ENCODE results near the gene SZT2.
"Not testable (repeated sequence)": the region's sequence is repeated elsewhere in the genome, so short reads cannot be mapped to it uniquely, and the experiment has no call there.

SZT2 gene

GRCh38 chr1:43460988-43461693 is 71.4 kb downstream of the SZT2 start:
- no peak for DNase-seq

DNA sequence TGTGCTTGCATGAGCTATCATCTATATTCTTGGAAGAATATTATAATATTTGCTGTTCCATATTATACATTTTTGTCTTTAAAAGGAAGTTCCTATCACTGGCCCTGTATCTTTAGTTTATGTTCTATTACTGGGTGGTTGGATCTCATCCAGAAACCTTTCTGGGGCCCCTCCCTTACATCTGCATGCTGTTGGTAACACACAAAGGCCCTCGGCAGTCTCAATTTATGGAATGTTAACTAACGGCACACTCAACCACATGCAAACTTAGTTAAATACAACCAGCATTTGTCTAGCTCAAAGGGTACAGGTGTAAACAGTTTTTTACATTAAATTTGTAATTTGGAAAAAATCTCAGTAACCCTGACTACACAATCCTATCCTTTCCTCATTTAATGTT is 73.8 kb downstream of the SZT2 start:
- no peak for DNase-seq

DNA sequence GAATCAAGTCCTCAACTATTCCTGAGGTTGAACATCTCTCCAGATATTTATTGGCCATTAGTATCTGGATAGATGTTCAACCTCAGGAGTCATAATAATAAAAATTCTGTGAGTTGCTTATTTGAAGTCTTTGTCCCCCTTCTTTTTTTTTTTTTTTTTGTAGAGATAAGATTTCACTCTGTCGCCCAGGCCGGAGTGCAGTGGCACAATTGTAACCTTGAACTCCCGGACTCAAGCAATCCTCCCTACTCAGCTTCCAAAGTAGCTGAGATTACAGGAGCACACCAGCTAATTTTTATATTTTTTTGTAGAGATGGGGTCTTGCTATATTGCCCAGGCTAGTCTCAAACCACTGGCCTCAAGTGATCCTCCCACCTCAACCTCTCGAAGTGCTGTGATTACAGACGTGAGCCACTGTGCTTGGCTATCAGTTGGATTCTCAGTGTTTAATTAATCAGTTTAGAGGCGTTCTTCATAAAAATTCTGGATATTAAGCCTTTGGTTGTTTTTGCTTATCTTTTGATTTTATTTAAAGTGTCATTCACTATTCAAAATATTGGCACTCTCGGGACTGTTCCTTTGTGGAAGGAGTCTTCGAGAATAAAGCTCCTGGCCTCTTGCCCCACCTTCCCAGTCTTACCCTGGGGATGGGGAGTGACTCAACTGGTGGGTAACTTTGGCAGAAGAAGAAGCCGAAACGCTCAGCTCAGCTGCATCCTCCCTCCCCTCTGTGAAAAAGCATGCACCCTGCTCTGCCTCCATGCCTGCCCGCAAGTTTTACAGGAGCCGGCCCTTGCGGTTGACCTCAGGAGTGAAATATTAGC is 75.2 kb downstream of the SZT2 start:
- DNase-seq: no peak

GRCh38 chr1:43465505-43466067 is 75.9 kb downstream of the SZT2 start:
- no peak for DNase-seq

- DNase-seq: no peak
Measured at GRCh38 chr1:43466403-43466802, 76.7 kb downstream of the SZT2 start.

DNA sequence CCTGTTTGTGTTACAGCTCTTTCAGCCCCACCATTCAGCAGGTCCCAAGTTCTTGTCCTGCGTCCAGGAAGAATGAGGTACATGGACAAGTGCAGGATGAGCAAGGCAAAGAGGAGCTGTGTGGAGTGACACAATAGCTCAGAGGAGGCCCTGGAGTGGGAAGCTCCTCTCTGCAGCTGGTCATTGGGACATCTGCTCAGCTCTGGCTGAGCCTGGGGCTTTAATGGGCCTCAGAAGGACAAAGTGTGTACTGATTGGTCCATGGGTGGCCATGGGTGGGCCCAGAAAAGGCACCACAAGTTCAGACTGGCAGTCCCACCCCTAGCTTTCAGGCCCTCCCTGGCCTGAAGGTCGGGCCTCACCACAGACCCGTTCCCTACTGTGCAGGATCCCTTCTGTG is 78.7 kb downstream of the SZT2 start:
- DNase-seq: no peak

GRCh38 chr1:43469932-43470331 is 80.2 kb downstream of the SZT2 start:
- no peak for DNase-seq

DNA sequence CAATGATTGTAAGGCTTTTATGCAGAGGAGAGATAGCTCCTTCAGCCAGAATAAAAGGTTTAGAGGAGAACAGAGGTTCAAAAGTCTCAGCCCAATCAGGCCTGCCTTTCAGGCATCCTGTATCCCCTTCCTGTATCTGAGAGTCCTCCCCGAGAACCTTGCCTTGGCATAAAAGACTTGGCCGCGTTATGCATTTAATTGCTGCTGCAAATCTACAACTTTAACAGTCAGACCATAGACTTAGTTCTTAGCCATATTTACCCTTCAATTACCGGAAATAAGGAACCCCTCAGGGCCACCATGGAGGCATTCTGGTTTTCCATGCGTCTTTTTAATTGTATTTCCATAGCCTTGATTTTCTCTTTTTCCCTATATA is 82.4 kb downstream of the SZT2 start:
- DNase-seq: no peak

- not testable (repeated sequence) for DNase-seq
Measured at GRCh38 chr1:43472463-43473151, 82.9 kb downstream of the SZT2 start.

GRCh38 chr1:43473463-43473862 is 83.8 kb downstream of the SZT2 start:
- DNase-seq: no peak

GRCh38 chr1:43475611-43476401 is 86.1 kb downstream of the SZT2 start:
- DNase-seq: not testable (repeated sequence)

- DNase-seq: no peak
Measured at GRCh38 chr1:43477716-43478115, 88.0 kb downstream of the SZT2 start.

- no peak for DNase-seq
Measured at GRCh38 chr1:43479414-43479813, 89.7 kb downstream of the SZT2 start.

GRCh38 chr1:43481491-43481890 is 91.8 kb downstream of the SZT2 start:
- no peak for DNase-seq

DNA sequence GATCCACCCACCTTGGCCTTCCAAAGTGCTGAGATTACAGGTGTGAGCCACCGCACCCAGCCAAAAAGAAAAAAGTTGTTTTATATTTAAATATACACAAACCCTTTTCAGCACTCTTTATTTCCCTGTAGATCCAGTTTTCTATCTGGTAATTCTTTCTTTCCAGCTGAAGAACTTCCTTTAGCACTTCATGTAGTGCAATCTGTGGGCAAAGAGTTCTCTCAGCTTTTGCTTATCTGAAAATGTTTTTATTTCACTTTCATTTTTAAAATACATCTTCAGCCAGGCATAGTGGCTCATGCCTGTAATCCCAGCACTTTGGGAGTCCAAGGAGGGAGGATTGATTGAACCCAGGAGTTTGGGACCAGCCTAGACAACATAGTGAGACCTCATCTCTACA is 92.5 kb downstream of the SZT2 start:
- DNase-seq: no peak

DNA sequence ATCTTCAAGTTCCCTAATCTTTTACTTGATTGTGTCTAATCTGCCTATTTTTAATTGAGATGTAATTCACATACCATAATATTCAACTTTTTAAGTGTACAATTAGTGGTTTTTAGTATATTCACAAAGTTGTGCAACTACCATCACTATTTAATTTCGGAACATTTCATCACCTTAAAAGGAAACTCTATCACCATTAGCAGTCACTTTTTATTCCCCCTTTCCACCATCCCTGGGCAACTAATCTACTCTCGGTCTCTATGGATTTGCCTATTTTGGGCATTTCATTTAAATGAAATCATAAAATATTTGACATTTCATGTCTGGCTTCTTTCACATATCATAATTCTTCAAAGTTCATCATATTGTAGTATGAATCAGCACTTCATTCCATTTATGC is 94.7 kb downstream of the SZT2 start:
- DNase-seq: no peak

- DNase-seq: no peak
Measured at GRCh38 chr1:43488165-43488564, 98.5 kb downstream of the SZT2 start.

GRCh38 chr1:43491061-43491460 is 101.4 kb downstream of the SZT2 start:
- no peak for DNase-seq

GRCh38 chr1:43492826-43493225 is 103.1 kb downstream of the SZT2 start:
- DNase-seq: no peak

DNA sequence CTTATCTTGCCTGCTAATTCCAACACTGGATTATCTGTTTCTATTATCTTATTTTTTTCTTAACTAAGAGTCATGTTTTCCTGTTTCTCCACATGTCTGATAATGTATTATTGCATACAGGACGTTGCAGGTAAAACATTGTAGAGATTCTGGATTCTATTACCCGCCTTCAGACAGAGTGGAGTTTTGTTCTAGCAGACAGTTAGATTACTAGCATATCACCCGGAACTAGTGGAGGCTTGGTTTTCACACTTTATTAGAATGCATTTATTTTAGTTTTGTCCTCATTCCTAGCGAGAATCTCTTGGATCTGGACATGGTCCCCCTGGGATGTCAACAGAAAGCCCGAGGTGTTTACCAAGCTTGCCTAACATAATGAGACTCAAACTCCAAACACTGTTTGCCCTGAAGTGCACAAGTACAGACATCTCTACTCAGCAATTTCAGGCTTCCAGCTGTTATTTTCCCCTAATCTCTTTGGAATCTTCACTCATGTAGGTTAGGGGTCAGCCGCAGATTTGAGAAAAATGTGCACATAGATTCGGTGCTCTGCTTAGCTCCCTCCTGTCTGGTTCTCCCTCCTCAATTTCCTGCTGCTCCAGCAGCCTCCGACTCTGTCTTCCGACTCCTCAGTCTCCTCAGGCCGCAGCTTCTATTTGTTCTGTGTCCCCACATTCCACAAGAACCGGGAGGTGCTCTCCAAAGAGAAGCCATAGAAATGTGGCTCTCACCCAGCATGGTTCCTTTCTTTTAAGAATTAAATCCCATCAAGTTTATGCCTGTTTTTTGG is 104.2 kb downstream of the SZT2 start:
- DNase-seq: no peak

DNA sequence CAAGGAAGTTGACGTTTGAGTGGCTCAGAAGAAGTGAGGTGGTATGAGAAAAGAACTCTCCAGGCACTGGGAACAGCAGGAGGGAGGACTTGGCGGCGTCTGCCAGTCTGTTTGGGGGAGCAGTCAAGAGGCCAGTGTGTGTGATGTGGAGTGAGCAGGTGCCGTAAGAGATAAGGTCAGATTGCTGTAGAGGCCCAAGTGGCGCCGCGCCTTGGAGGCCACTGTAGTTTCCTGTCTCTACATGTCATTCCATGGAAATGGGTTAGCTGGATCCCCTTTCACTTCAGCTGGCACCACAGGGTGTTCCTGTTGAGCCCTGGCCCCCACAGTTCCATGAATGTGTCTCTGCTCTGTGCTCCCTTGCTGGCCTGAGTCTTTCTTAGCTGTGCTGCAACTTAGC is 105.5 kb downstream of the SZT2 start:
- no peak for DNase-seq

- no peak for DNase-seq
Measured at GRCh38 chr1:43499898-43500297, 110.2 kb downstream of the SZT2 start.
